Measurements from ENCODE around the gene SYT5.

SYT5 gene

DNA sequence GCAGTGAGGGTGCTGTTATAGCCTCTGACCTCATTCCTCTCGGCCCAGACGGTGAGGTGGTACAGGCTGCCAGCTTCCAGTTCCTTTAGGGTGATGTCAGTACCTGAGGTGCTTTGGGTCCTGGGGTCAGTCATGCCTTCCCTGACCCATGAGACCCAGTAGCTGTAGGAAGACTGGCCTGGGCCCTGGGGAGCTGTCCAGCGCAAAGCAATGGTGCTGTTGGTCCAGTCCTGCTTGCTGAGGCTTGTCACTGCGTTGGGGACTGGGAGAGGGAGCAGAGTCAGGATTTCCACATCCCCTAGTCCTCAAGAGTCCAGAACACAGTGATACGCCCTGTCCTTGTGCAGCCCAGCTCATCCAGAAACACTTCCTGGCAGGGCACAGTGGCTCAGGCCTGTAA lies 18.6 kb upstream of the SYT5 start:
- no peak for DNase-seq (ENCODE audit: low read depth)
- no peak for TF ChIP-seq POLR2A (IDR thresholded peaks at IDR 0.05; ENCODE audit: extremely low read depth, insufficient read length)
- TF ChIP-seq, protein P1, sequence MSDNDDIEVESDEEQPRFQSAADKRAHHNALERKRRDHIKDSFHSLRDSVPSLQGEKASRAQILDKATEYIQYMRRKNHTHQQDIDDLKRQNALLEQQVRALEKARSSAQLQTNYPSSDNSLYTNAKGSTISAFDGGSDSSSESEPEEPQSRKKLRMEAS (IDR thresholded peaks at IDR 0.05; ENCODE audit: low read depth, low read length) = no peak
- no peak for TF ChIP-seq MYC (IDR thresholded peaks at IDR 0.05; ENCODE audit: low read depth, low read length)
- TF ChIP-seq, protein P2, sequence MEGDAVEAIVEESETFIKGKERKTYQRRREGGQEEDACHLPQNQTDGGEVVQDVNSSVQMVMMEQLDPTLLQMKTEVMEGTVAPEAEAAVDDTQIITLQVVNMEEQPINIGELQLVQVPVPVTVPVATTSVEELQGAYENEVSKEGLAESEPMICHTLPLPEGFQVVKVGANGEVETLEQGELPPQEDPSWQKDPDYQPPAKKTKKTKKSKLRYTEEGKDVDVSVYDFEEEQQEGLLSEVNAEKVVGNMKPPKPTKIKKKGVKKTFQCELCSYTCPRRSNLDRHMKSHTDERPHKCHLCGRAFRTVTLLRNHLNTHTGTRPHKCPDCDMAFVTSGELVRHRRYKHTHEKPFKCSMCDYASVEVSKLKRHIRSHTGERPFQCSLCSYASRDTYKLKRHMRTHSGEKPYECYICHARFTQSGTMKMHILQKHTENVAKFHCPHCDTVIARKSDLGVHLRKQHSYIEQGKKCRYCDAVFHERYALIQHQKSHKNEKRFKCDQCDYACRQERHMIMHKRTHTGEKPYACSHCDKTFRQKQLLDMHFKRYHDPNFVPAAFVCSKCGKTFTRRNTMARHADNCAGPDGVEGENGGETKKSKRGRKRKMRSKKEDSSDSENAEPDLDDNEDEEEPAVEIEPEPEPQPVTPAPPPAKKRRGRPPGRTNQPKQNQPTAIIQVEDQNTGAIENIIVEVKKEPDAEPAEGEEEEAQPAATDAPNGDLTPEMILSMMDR (IDR thresholded peaks at IDR 0.05; ENCODE audit: low read depth, low read length) = no peak
- no peak overlapping the region for H3K4me3 ChIP-seq (ENCODE audit: low read depth, low read length)

DNA sequence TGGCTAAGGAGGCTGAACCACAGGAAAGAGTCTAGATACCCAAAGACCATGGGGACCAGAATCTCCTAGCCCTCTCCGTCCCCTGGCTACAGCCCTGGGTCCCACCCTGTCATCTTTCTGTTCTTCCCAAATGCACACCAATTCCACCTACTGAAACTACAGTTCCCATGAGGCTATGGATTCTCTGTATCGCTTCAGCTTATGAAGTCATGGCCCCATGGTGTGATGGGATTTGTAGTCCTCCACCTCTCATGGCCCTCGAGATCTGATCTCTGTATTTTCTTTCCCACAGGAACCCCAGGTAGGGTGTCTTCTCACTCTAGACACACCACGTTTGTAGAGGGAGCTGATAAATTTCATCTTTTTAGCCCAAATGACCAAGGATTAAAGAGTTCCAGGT lies 17.4 kb upstream of the SYT5 start:
- peak; percentile 37 for DNase-seq (ENCODE audit: low read depth)
- no peak overlapping the region for H3K4me3 ChIP-seq (ENCODE audit: low read depth, low read length)
- TF ChIP-seq MYC (IDR thresholded peaks at IDR 0.05; ENCODE audit: low read depth, low read length) (no peak), POLR2A (IDR thresholded peaks at IDR 0.05; ENCODE audit: extremely low read depth, insufficient read length) (no peak)
- TF ChIP-seq, protein P2 (IDR thresholded peaks at IDR 0.05; ENCODE audit: low read depth, low read length) = no peak
- TF ChIP-seq, protein P1 (IDR thresholded peaks at IDR 0.05; ENCODE audit: low read depth, low read length) = no peak

DNA sequence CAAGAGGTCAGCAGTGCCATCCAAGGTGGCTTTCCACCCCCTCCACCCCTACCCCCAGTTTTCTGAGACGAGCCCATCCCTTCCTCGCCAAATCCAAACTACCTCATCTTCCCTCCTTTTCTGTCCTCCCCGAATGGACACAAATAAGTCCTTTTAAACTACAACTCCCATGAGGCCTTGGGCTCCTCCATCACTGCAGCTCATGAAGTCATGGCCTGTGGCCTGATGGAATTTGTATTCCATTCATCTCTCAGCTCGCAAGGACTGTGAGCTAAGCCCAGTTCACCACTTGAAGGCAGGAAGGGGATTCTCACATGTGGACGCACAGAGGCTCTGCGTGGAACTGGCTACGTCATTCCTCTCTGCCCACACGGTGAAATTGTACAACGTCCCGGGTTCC lies 16.7 kb upstream of the SYT5 start:
- TF ChIP-seq POLR2A (IDR thresholded peaks at IDR 0.05; ENCODE audit: extremely low read depth, insufficient read length) = no peak
- TF ChIP-seq, protein P2 (IDR thresholded peaks at IDR 0.05; ENCODE audit: low read depth, low read length) = no peak
- TF ChIP-seq, protein P1 (IDR thresholded peaks at IDR 0.05; ENCODE audit: low read depth, low read length) = no peak
- no peak for TF ChIP-seq MYC (IDR thresholded peaks at IDR 0.05; ENCODE audit: low read depth, low read length)
- DNase-seq (ENCODE audit: low read depth) = peak; percentile 38
- H3K4me3 ChIP-seq (ENCODE audit: low read depth, low read length) = no peak overlapping the region

DNA sequence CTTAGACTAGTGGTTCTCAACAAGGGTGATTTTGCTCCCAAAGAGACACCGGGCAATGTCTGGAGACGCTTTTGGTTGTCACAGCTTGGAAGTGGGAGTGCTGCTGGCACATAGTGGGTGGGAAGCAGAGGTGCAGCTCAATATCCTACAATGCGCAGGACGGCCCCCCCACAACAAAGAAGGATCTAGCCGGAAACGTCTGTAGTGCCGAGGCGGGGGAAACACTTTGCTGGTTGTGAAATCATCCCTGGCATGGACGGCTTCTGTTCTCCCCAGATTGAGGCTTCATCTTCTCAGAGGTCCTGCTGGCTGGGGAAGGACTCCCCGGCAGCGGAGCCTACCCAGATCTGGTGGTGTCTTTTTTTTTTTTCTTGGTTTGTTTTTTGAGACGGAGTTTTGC lies 13.4 kb upstream of the SYT5 start:
- DNase-seq (ENCODE audit: low read depth) = peak; percentile 66
- peak overlapping the region; percentile 6 for H3K4me3 ChIP-seq (ENCODE audit: low read depth, low read length)
- no peak for TF ChIP-seq POLR2A (IDR thresholded peaks at IDR 0.05; ENCODE audit: extremely low read depth, insufficient read length)
- TF ChIP-seq, protein P1 (IDR thresholded peaks at IDR 0.05; ENCODE audit: low read depth, low read length) = 0 out of 2 replicates have a peak, but pooled peaks have one; percentile 11

DNA sequence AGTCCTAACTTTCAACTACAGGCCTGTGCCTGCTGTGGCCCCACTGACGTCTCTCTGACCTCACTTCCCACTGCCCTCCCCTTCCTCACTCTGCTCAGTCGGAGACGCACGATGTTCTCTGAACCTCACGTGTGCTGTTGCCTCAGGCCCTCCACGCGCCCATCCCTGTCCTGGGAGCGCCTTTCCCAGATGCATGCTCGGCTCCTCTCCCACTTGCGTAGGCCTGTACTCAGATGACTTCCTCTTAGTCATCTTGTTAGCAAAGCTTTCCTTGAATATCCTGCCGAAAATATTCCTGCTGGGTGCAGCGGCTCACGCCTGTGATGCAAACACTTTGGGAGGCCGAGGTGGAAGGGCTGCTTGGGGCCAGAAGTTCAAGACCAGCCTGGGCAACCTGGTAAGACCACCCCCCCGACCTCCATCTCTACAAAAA lies 9.3 kb upstream of the SYT5 start:
- DNase-seq (ENCODE audit: low read depth) = no peak
- H3K4me3 ChIP-seq (ENCODE audit: low read depth, low read length) = no peak overlapping the region
- no peak for TF ChIP-seq MYC (IDR thresholded peaks at IDR 0.05; ENCODE audit: low read depth, low read length)
- no peak for TF ChIP-seq POLR2A (IDR thresholded peaks at IDR 0.05; ENCODE audit: extremely low read depth, insufficient read length)
- TF ChIP-seq, protein P1 (IDR thresholded peaks at IDR 0.05; ENCODE audit: low read depth, low read length) = no peak
- TF ChIP-seq, protein P2 (IDR thresholded peaks at IDR 0.05; ENCODE audit: low read depth, low read length) = no peak

DNA sequence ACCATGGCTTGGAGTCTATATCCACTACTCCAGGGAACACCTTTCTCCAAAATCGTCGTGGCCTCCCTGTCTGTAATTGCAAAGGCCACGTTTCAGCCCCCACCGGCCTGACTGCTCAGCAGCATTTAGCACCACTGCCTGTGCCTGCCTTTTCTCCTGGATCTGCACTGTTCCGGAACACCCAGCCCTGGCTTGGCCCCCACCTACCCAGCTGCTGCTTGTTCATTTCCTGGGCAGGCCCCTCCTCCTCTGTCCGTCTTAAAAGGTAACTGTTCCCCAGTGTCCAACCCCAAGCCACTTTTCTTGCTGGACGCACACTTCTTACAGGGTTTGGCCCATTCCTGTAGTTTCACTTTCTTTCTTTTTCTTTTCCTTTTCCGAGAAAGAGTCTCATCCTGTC lies 8.5 kb upstream of the SYT5 start:
- H3K4me3 ChIP-seq (ENCODE audit: low read depth, low read length) = no peak overlapping the region
- no peak for DNase-seq (ENCODE audit: low read depth)
- TF ChIP-seq MYC (IDR thresholded peaks at IDR 0.05; ENCODE audit: low read depth, low read length) (no peak), POLR2A (IDR thresholded peaks at IDR 0.05; ENCODE audit: extremely low read depth, insufficient read length) (no peak)
- TF ChIP-seq, protein P2 (IDR thresholded peaks at IDR 0.05; ENCODE audit: low read depth, low read length) = no peak
- TF ChIP-seq, protein P1 (IDR thresholded peaks at IDR 0.05; ENCODE audit: low read depth, low read length) = no peak

Measured in NB4 (cell line).